Measurements from ENCODE around the gene CDHR3. TPM values are rescaled to one million over a fixed set of nuclear protein-coding genes. Genes with fewer than 3 reads are reported as not detected.
A peak's percentile ranks its signal among the peaks of the same experiment; 100 is the strongest.

Gene CDHR3
- total RNA-seq, 2 experiments from 2014 or later, result 0.42 to 2.8 TPM

DNA sequence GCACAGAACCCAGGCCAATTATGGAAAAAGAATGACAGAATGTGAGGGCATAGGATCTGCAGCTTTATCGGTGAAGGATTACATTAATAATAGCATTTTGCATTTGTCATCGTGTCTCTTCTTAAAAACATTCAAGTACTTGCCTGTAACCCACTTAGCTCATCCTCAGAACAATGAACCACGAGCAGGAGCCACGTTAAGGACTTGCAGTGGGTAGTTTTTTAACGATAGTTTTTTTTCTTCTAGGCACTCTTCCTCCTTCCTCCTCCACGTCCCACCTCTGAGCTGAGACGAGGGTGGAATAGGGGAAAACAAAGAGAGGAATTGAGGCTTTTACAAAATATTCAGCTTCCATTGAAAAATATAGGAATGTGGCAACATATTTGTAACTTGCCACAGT, 27.1 kb downstream of the CDHR3 start:
- TF ChIP-seq, protein P1, sequence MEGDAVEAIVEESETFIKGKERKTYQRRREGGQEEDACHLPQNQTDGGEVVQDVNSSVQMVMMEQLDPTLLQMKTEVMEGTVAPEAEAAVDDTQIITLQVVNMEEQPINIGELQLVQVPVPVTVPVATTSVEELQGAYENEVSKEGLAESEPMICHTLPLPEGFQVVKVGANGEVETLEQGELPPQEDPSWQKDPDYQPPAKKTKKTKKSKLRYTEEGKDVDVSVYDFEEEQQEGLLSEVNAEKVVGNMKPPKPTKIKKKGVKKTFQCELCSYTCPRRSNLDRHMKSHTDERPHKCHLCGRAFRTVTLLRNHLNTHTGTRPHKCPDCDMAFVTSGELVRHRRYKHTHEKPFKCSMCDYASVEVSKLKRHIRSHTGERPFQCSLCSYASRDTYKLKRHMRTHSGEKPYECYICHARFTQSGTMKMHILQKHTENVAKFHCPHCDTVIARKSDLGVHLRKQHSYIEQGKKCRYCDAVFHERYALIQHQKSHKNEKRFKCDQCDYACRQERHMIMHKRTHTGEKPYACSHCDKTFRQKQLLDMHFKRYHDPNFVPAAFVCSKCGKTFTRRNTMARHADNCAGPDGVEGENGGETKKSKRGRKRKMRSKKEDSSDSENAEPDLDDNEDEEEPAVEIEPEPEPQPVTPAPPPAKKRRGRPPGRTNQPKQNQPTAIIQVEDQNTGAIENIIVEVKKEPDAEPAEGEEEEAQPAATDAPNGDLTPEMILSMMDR (conservative IDR thresholded peaks at IDR 0.05; ENCODE audit: low read length), result no peak
- TF ChIP-seq EZH2phosphoT487 (IDR thresholded peaks at IDR 0.05; ENCODE audit: borderline replicate concordance, low read depth, low read length), result no peak
- ChIA-PET CTCF (ENCODE audit: unreplicated experiment) (interaction anchor here (1.1 kb wide), 1 partner anchor 177 kb away, joined by 4 read pairs; no protein-coding TSS in a partner anchor), POLR2A (interaction anchor here (1.1 kb wide), 1 partner anchor 26 kb away, joined by 3 read pairs; no protein-coding TSS in a partner anchor)
- Histone ChIP-seq H3K27ac (ENCODE audit: low read depth, low read length, poor library complexity, severe bottlenecking) (no peak overlapping the region), H3K4me3 (ENCODE audit: low read depth, low read length, poor library complexity, severe bottlenecking) (no peak overlapping the region), H3K9me2 (ENCODE audit: insufficient read depth, low read length) (no peaks in the 10 kb centered on the region), H4K20me1 (ENCODE audit: insufficient read depth, low read length) (no peaks in the 10 kb centered on the region), H3K9me3 (ENCODE audit: low read length) (no peaks in the 10 kb centered on the region), H2AFZ (ENCODE audit: low read length) (no peak overlapping the region), H3K4me2 (ENCODE audit: low read length) (no peak overlapping the region), H3K4me1 (ENCODE audit: insufficient read depth, low read length, poor library complexity, severe bottlenecking) (no peaks in the 10 kb centered on the region), H3K36me3 (ENCODE audit: insufficient read depth, low read length) (no peaks in the 10 kb centered on the region), H3K79me2 (ENCODE audit: insufficient read depth, low read depth, low read length) (no peaks in the 10 kb centered on the region)
- DNase-seq (ENCODE audit: low spot score), result no peak
- intact Hi-C loops (cut with micrococcal nuclease; ENCODE audit: unreplicated experiment), result no loop called here
- BruUV-seq (replicated peaks), result no TSS peak

- Histone ChIP-seq H4K20me1 (ENCODE audit: insufficient read depth, low read length) (no peaks in the 10 kb centered on the region), H3K4me2 (ENCODE audit: low read length) (no peak overlapping the region), H3K36me3 (ENCODE audit: insufficient read depth, low read length) (no peaks in the 10 kb centered on the region), H3K27ac (ENCODE audit: low read depth, low read length, poor library complexity, severe bottlenecking) (no peak overlapping the region), H3K79me2 (ENCODE audit: insufficient read depth, low read depth, low read length) (no peaks in the 10 kb centered on the region), H3K4me1 (ENCODE audit: insufficient read depth, low read length, poor library complexity, severe bottlenecking) (no peaks in the 10 kb centered on the region), H2AFZ (ENCODE audit: low read length) (no peak overlapping the region), H3K9me3 (ENCODE audit: low read length) (no peaks in the 10 kb centered on the region), H3K4me3 (ENCODE audit: low read depth, low read length, poor library complexity, severe bottlenecking) (no peak overlapping the region), H3K9me2 (ENCODE audit: insufficient read depth, low read length) (no peaks in the 10 kb centered on the region)
- BruUV-seq (replicated peaks), result no TSS peak
- POLR2A ChIA-PET, result interaction anchor here (0.7 to 1.1 kb wide), 2 partner anchors 25 to 167 kb away, joined by 3 read pairs; no protein-coding TSS in a partner anchor
- CTCF ChIA-PET (ENCODE audit: unreplicated experiment), result interaction anchor here (1.1 kb wide), 1 partner anchor 176 kb away, joined by 4 read pairs; no protein-coding TSS in a partner anchor
- DNase-seq (ENCODE audit: low spot score), result no peak
- intact Hi-C loops (cut with micrococcal nuclease; ENCODE audit: unreplicated experiment), result no loop called here
- TF ChIP-seq, protein P1 (conservative IDR thresholded peaks at IDR 0.05; ENCODE audit: low read length), result no peak
- TF ChIP-seq EZH2phosphoT487 (IDR thresholded peaks at IDR 0.05; ENCODE audit: borderline replicate concordance, low read depth, low read length), result no peak
Measured at GRCh38 chr7:105990727-105991453, 27.8 kb downstream of the CDHR3 start.

DNA sequence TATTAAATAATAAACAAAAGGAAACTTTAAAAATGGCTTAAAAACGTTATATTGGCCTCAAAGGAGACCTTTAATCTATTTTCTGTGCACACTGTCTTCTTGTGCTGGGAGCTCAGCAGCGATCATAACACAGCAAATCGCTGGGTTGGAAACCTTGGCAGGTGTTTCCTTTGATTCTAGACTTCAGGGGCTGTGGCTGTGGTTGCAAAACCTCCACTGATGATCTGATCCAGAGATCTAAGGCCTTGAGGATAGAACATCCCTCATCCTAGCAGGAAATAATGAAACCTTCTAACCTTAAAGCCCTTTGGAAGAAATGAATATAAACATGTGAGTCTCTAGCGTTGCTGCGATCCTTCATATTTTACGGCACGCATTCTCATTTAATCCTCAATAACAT, 29.8 kb downstream of the CDHR3 start:
- DNase-seq (ENCODE audit: low spot score), result peak; percentile 25
- H3K4me2 ChIP-seq (ENCODE audit: low read length), result no peak overlapping the region

More for the DNA sequence above, 29.8 kb downstream of the CDHR3 start:
- Histone ChIP-seq H3K4me1 (ENCODE audit: insufficient read depth, low read length, poor library complexity, severe bottlenecking) (no peaks in the 10 kb centered on the region), H3K27ac (ENCODE audit: low read depth, low read length, poor library complexity, severe bottlenecking) (no peak overlapping the region), H3K36me3 (ENCODE audit: insufficient read depth, low read length) (no peaks in the 10 kb centered on the region), H4K20me1 (ENCODE audit: insufficient read depth, low read length) (no peaks in the 10 kb centered on the region), H3K79me2 (ENCODE audit: insufficient read depth, low read depth, low read length) (no peaks in the 10 kb centered on the region), H2AFZ (ENCODE audit: low read length) (no peak overlapping the region), H3K4me3 (ENCODE audit: low read depth, low read length, poor library complexity, severe bottlenecking) (no peak overlapping the region), H3K9me3 (ENCODE audit: low read length) (no peaks in the 10 kb centered on the region), H3K9me2 (ENCODE audit: insufficient read depth, low read length) (no peaks in the 10 kb centered on the region)
- POLR2A ChIA-PET, result interaction anchor here (0.7 to 1.0 kb wide), 2 partner anchors 26 to 278 kb away, joined by 3 read pairs; no protein-coding TSS in a partner anchor
- TF ChIP-seq, protein P1 (conservative IDR thresholded peaks at IDR 0.05; ENCODE audit: low read length), result no peak
- BruUV-seq (replicated peaks), result no TSS peak
- CTCF ChIA-PET (ENCODE audit: unreplicated experiment), result interaction anchor here (1.4 kb wide), 1 partner anchor 12 kb away, joined by 4 read pairs; no protein-coding TSS in a partner anchor
- intact Hi-C loops (cut with micrococcal nuclease; ENCODE audit: unreplicated experiment), result no loop called here

All from OCI-LY7 (cell line).